Naive thymus-derived CD4-positive, alpha-beta T cell (primary cell): ENCODE measurements around the gene KDM4C. TPM values are rescaled to one million over a fixed set of nuclear protein-coding genes. Genes with fewer than 3 reads are reported as not detected.
A peak's percentile ranks its signal among the peaks of the same experiment; 100 is the strongest.

Experiments used
- ATAC-seq: fragments of 150-1000 bp; cut with Tn5 transposase; 2 replicates; pipeline ENCODE4 v1.10.0; 2021; ENCODE audit warnings: mild to moderate bottlenecking, moderate library complexity
- CTCF ChIA-PET: fragments of 350-600 bp; sonication (Branson Sonifier 250); formaldehyde crosslinking; loops from one replicate; lab custom pipeline; 2021; ENCODE audit warnings: antibody characterized with exemption; lab: Charles Lee
- POLR2A ChIA-PET: fragments of 350-600 bp; sonication (Branson Sonifier 250); formaldehyde crosslinking; loops from one replicate; lab custom pipeline; 2021; ENCODE audit warnings: antibody characterized with exemption, inconsistent platforms; lab: Charles Lee
- DNase-seq, 9 donors: peaks; one replicate each; pipeline versions ENCODE4 v3.0.0 to v3.0.0-alpha.2; 2020 to 2022; ENCODE audit warnings: mixed read lengths in 1 of 9
- H3K27ac ChIP-seq: one replicate; pipeline ENCODE4 v1.7.0; 2013; ENCODE audit warnings: mild to moderate bottlenecking, low read depth, low read length, moderate library complexity
- H3K27me3 ChIP-seq, 2 donors: one replicate each; pipeline ENCODE4 v1.7.0; 2013; ENCODE audit warnings: low read length in 2 of 2, mild to moderate bottlenecking in 2 of 2, moderate library complexity in 2 of 2; ENCODE audit not compliant: control insufficient read depth in 2 of 2, insufficient read depth in 2 of 2
- H3K36me3 ChIP-seq, 3 experiments: 1 replicate in 2 of 3; 2 replicates in 1 of 3; pipeline ENCODE4 v1.7.0; 2013; ENCODE audit warnings: low read length in 3 of 3, mild to moderate bottlenecking in 3 of 3, moderate library complexity in 1 of 3; ENCODE audit not compliant: insufficient read depth in 3 of 3, control insufficient read depth in 2 of 3
- H3K4me1 ChIP-seq, 2 donors: one replicate each; pipeline ENCODE4 v1.7.0; 2013; ENCODE audit warnings: low read length in 2 of 2, mild to moderate bottlenecking in 2 of 2, moderate library complexity in 1 of 2; ENCODE audit not compliant: control insufficient read depth in 2 of 2, insufficient read depth in 2 of 2
- H3K4me3 ChIP-seq: 2 replicates; pipeline ENCODE4 v1.7.0; 2013; ENCODE audit warnings: mild to moderate bottlenecking, low read length
- H3K9me3 ChIP-seq, 3 experiments: 1 replicate in 2 of 3; 2 replicates in 1 of 3; pipeline ENCODE4 v1.7.0; 2013; ENCODE audit warnings: low read length in 3 of 3; ENCODE audit not compliant: control insufficient read depth in 2 of 3
- H3K27ac Mint-ChIP-seq, 9 donors: one replicate each; pipeline ENCODE4 v1.8.0; 2020 to 2022; ENCODE audit warnings: mixed read lengths in 9 of 9, mild to moderate bottlenecking in 8 of 9, moderate library complexity in 5 of 9, inconsistent platforms in 2 of 9
- H3K27me3 Mint-ChIP-seq, 5 donors: one replicate each; pipeline ENCODE4 v1.8.0; 2021 to 2022; ENCODE audit warnings: mixed read lengths in 5 of 5, mild to moderate bottlenecking in 1 of 5
- H3K36me3 Mint-ChIP-seq, 5 donors: one replicate each; pipeline ENCODE4 v1.8.0; 2020 to 2022; ENCODE audit warnings: mixed read lengths in 5 of 5, mild to moderate bottlenecking in 3 of 5, inconsistent platforms in 1 of 5
- H3K4me1 Mint-ChIP-seq, 7 donors: one replicate each; pipeline ENCODE4 v1.8.0; 2020 to 2022; ENCODE audit warnings: mixed read lengths in 7 of 7, mild to moderate bottlenecking in 3 of 7, inconsistent platforms in 1 of 7
- H3K4me3 Mint-ChIP-seq, 10 donors: one replicate each; pipeline ENCODE4 v1.8.0; 2020 to 2022; ENCODE audit warnings: mild to moderate bottlenecking in 10 of 10, mixed read lengths in 10 of 10, moderate library complexity in 6 of 10, inconsistent platforms in 2 of 10
- H3K9me3 Mint-ChIP-seq, 11 donors: one replicate each; pipeline ENCODE4 v1.8.0; 2020 to 2022; ENCODE audit warnings: mixed read lengths in 11 of 11, mild to moderate bottlenecking in 4 of 11, inconsistent platforms in 1 of 11, moderate library complexity in 1 of 11
- intact Hi-C, 2 donors: fragments of 100-400 bp; cut with micrococcal nuclease; formaldehyde crosslinking; loops; one replicate each; pipeline ENCODE4 v1.15.1; 2023
- polyA plus RNA-seq, 2 donors: library from polyadenylated mRNA; unstranded; fragments of 300-500 nt; fragmentation: Illumina TruSeq; gene quantifications; one replicate each; pipeline ENCODE4 v1.2.3, GENCODE V29; 2021
- total RNA-seq, 6 experiments: library from RNA in 5 of 6; stranded (reverse) in 5 of 6; gene quantifications; 1 replicate in 5 of 6; 2 replicates in 1 of 6; pipeline ENCODE4 v1.2.3 and lab custom pipeline; 2021 to 2026

KDM4C gene
- total and polyA plus RNA-seq, 7 experiments from 2014 or later = 38.5 to 100 (median 91.3) TPM

DNA sequence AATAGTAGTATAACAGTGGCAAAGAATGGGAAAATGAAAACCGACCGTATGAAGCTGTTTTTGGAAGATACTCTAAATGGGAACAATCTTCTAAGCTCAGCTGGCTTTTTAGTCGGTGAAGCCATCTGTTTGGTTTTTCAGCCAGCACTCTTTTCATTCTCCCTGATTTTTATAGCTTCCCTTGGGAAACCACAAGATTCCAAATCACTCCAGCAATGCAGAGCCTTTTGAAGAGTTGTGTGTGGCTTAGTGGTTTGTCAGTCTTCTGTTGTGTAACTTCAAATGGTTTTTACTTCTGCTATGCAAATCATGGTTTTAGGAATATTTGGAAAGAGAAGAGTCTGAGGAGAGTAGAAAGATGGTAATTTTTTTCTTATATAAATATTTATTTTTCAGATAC lies 180.7 kb downstream of the KDM4C start:
- Histone ChIP-seq H3K27me3 (no peaks in the 10 kb centered on the region), H3K4me1 (no peaks in the 10 kb centered on the region), H3K9me3 (no peaks in the 10 kb centered on the region), H3K36me3 (peaks cover 0 to 5% (median 0%) of the 10 kb centered on the region in 3 experiments), H3K27ac (no peak overlapping the region), H3K4me3 (no peak overlapping the region)
- Mint-ChIP-seq H3K4me1 (peaks cover 9 to 58% (median 38%) of the 10 kb centered on the region in 7 donors), H3K9me3 (peaks cover 0 to 1% (median 0%) of the 10 kb centered on the region in 11 donors), H3K36me3 (peaks cover 0 to 48% (median 20%) of the 10 kb centered on the region in 5 donors), H3K27ac (no peak overlapping the region), H3K27me3 (no peaks in the 10 kb centered on the region), H3K4me3 (no peak overlapping the region)
- DNase-seq (no peak), ATAC-seq (no peak)
- ChIA-PET CTCF (no interaction called here), POLR2A (no interaction called here)
- intact Hi-C loops = no loop called here

DNA sequence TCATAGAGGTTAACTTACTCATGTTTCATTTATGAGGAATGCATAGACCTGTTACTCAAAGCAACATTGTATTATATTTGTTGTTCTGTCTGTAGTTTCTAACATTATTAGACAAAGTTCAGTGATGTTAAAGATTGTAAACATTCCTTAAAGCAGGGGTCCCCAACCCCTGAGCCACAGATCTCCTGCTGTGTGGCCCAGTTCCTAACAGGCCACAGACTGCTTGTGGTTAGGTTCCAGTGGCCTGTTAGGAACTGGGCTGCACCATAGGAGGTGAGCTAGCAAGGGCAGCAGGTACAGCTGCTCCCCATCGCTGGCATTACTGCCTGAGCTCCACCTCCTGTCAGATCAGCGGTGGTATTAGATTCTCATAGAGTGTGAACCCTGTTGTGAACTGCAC lies 181.1 kb downstream of the KDM4C start:
- Mint-ChIP-seq H3K36me3 (peaks cover 0 to 48% (median 21%) of the 10 kb centered on the region in 5 donors), H3K4me3 (no peak overlapping the region), H3K27me3 (no peaks in the 10 kb centered on the region), H3K9me3 (no peaks in the 10 kb centered on the region), H3K27ac (no peak overlapping the region), H3K4me1 (peaks cover 13 to 62% (median 42%) of the 10 kb centered on the region in 7 donors)
- no peak for DNase-seq
- H3K4me1 ChIP-seq = no peaks in the 10 kb centered on the region
- H3K9me3 ChIP-seq = no peaks in the 10 kb centered on the region
- no peak for ATAC-seq
- H3K4me3 ChIP-seq = no peak overlapping the region
- intact Hi-C loops = no loop called here
- no peaks in the 10 kb centered on the region for H3K27me3 ChIP-seq
- CTCF ChIA-PET = no interaction called here
- H3K36me3 ChIP-seq = peaks cover 0 to 5% (median 0%) of the 10 kb centered on the region in 3 experiments
- H3K27ac ChIP-seq = no peak overlapping the region
- POLR2A ChIA-PET = interaction anchor here (0.7 kb wide), 1 partner anchor 296 kb away, joined by 3 read pairs; no protein-coding TSS in a partner anchor

DNA sequence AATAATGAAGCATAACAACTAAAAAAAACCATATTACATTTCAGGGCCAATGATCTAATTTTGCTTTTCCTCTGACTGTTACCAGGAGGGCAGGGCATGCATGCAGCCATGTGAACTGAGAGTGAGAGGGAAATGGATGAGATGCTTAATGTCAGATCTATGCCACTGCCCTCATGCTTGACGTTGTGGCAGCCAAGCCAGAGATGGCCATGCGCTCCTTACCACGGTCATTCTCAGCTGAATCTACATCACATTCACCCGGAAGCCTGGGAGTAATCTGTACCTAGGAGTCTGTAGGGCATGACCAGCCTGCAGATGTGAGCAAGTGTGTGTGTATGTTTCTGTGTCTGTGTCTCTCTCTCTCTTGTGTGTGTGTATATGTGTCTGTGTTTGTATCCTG lies 183.7 kb downstream of the KDM4C start:
- no peaks in the 10 kb centered on the region for H3K4me1 ChIP-seq
- no peak for DNase-seq
- H3K9me3 ChIP-seq = no peaks in the 10 kb centered on the region
- no peaks in the 10 kb centered on the region for H3K27me3 ChIP-seq
- intact Hi-C loops = no loop called here
- Mint-ChIP-seq H3K4me1 (peaks cover 21 to 73% (median 55%) of the 10 kb centered on the region in 7 donors), H3K9me3 (peaks cover 0 to 2% (median 0%) of the 10 kb centered on the region in 11 donors), H3K36me3 (peaks cover 3 to 50% (median 22%) of the 10 kb centered on the region in 5 donors), H3K27ac (peak overlapping the region in 4 of 9 donors; percentile 12 to 46 (median 25)), H3K27me3 (no peaks in the 10 kb centered on the region), H3K4me3 (no peak overlapping the region)
- H3K27ac ChIP-seq = no peak overlapping the region
- ChIA-PET POLR2A (no interaction called here), CTCF (no interaction called here)
- peaks cover 0 to 5% (median 0%) of the 10 kb centered on the region in 3 experiments for H3K36me3 ChIP-seq
- no peak overlapping the region for H3K4me3 ChIP-seq
- no peak for ATAC-seq

DNA sequence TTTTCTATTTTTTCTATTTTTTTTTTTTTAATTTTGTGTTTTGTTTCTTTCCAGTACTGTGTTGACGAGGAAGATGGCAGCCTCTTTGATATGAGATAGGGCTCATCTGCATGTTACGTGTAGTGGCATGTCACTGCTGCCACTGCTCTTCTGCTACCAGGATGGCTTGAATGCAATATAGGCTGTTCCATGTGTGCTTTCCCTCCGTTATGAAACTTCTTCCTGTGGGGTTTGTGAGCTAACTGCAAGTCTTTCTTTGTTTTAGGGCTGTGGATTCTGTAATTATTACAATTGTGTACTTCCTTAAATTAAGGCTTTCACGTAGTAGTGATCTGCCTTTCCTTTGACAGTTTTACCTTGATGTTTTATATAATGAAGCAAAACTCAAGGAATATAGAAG lies 184.6 kb downstream of the KDM4C start:
- H3K27me3 Mint-ChIP-seq = no peaks in the 10 kb centered on the region
- DNase-seq = no peak
- ChIA-PET CTCF (no interaction called here), POLR2A (no interaction called here)
- Histone ChIP-seq H3K9me3 (no peaks in the 10 kb centered on the region), H3K4me1 (no peaks in the 10 kb centered on the region), H3K36me3 (peaks cover 0 to 5% (median 0%) of the 10 kb centered on the region in 3 experiments), H3K27ac (no peak overlapping the region), H3K4me3 (no peak overlapping the region), H3K27me3 (no peaks in the 10 kb centered on the region)
- H3K36me3 Mint-ChIP-seq = peaks cover 3 to 50% (median 23%) of the 10 kb centered on the region in 5 donors
- no peak overlapping the region for H3K4me3 Mint-ChIP-seq
- H3K27ac Mint-ChIP-seq = peak overlapping the region in 1 of 9 donors; percentile 12
- intact Hi-C loops = no loop called here
- ATAC-seq = peak; percentile 27
- H3K4me1 Mint-ChIP-seq = peaks cover 21 to 70% (median 52%) of the 10 kb centered on the region in 7 donors
- H3K9me3 Mint-ChIP-seq = peaks cover 0 to 2% (median 0%) of the 10 kb centered on the region in 11 donors

DNA sequence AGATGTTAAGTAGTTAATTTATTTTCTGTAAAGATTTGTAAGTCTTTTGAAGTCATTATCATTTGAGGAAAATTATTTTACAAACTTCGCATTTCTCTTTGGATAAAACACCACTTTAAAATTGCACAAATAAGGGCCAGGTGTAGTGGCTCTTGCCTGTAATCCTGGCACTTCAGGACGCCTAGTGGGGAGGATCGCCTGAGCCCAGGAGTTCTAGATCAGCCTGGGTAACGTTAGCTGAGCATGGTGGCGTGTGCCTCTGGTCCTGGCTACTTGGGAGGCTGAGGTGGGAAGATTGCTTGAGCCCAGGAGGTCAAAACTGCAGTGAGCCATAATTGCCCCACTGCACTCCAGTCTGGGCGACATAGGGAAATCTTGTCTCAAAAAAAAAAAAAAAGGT lies 185.5 kb downstream of the KDM4C start:
- no peak for ATAC-seq
- peaks cover 3 to 56% (median 32%) of the 10 kb centered on the region in 5 donors for H3K36me3 Mint-ChIP-seq
- peak overlapping the region in 2 of 9 donors; percentile 9 to 15 for H3K27ac Mint-ChIP-seq
- POLR2A ChIA-PET = no interaction called here
- H3K4me1 Mint-ChIP-seq = peaks cover 21 to 72% (median 52%) of the 10 kb centered on the region in 7 donors
- H3K9me3 Mint-ChIP-seq = peaks cover 0 to 9% (median 0%) of the 10 kb centered on the region in 11 donors
- Histone ChIP-seq H3K4me3 (no peak overlapping the region), H3K9me3 (no peaks in the 10 kb centered on the region), H3K27me3 (no peaks in the 10 kb centered on the region), H3K4me1 (no peaks in the 10 kb centered on the region), H3K27ac (no peak overlapping the region), H3K36me3 (peaks cover 0 to 5% (median 0%) of the 10 kb centered on the region in 3 experiments)
- H3K4me3 Mint-ChIP-seq = peak overlapping the region in 1 of 10 donors; percentile 8
- DNase-seq = no peak
- CTCF ChIA-PET = no interaction called here
- intact Hi-C loops = no loop called here
- no peaks in the 10 kb centered on the region for H3K27me3 Mint-ChIP-seq

DNA sequence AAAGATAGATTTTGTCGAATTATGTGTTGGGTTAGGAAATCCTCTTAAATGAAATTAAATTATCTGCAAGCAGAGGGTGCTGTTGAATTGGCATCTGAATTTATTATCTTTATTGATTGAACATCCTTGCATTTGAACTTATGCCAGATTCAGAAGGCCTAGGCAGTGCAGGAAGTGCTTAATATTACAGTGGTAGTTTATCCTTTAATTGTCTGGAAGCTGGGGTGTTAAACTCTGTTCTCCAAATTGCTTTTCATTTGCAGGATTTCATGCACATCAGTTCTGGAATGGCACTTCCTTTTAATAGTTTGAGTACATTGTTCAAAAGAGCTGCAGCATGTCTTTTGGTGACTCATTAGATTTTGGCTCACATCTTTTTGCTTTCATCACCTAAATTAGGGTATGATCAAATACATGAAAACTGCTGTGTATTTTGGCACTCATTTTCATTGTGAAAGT lies 186.3 kb downstream of the KDM4C start:
- H3K27ac ChIP-seq = no peak overlapping the region
- no peaks in the 10 kb centered on the region for H3K27me3 ChIP-seq
- H3K4me1 Mint-ChIP-seq = peaks cover 21 to 67% (median 50%) of the 10 kb centered on the region in 7 donors
- ChIA-PET POLR2A (no interaction called here), CTCF (no interaction called here)
- H3K27ac Mint-ChIP-seq = no peak overlapping the region
- peaks cover 0 to 5% (median 0%) of the 10 kb centered on the region in 3 experiments for H3K36me3 ChIP-seq
- H3K36me3 Mint-ChIP-seq = peaks cover 3 to 54% (median 34%) of the 10 kb centered on the region in 5 donors
- peak in 1 of 9 donors; percentile 5 for DNase-seq
- no peak overlapping the region for H3K4me3 ChIP-seq
- ATAC-seq = no peak
- H3K4me3 Mint-ChIP-seq = no peak overlapping the region
- H3K9me3 Mint-ChIP-seq = peaks cover 0 to 11% (median 0%) of the 10 kb centered on the region in 11 donors
- H3K4me1 ChIP-seq = no peaks in the 10 kb centered on the region
- H3K27me3 Mint-ChIP-seq = no peaks in the 10 kb centered on the region
- intact Hi-C loops = no loop called here
- H3K9me3 ChIP-seq = no peaks in the 10 kb centered on the region

DNA sequence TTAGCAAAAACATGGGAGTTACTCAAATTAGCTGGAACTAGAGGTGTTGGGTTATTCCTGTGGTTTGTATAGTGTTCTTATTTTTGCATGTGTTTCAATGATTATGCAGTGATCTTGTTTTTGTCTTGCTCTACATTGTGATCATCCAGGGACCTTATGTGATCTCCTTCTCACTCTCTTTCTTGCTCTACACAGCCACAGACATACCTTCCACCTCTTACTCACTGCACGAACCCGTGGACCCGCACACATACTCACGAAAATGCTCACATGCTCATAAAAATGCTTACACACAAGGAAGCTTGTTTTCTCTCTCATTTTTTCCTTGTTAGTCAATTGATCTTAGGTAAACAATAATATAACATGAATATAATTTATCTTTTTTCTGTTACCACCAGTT lies 187.1 kb downstream of the KDM4C start:
- H3K27ac Mint-ChIP-seq = no peak overlapping the region
- ChIA-PET CTCF (no interaction called here), POLR2A (interaction anchor here (0.5 to 0.6 kb wide), 2 partner anchors 22 to 105 kb away, joined by 3 to 5 read pairs; no protein-coding TSS in a partner anchor)
- peaks cover 3 to 57% (median 37%) of the 10 kb centered on the region in 5 donors for H3K36me3 Mint-ChIP-seq
- intact Hi-C loops = no loop called here
- Histone ChIP-seq H3K36me3 (peaks cover 0 to 5% (median 0%) of the 10 kb centered on the region in 3 experiments), H3K9me3 (no peaks in the 10 kb centered on the region), H3K4me3 (no peak overlapping the region), H3K27ac (no peak overlapping the region), H3K4me1 (no peaks in the 10 kb centered on the region), H3K27me3 (no peaks in the 10 kb centered on the region)
- no peaks in the 10 kb centered on the region for H3K27me3 Mint-ChIP-seq
- ATAC-seq = no peak
- DNase-seq = no peak
- H3K4me3 Mint-ChIP-seq = no peak overlapping the region
- peaks cover 0 to 14% (median 0%) of the 10 kb centered on the region in 11 donors for H3K9me3 Mint-ChIP-seq
- H3K4me1 Mint-ChIP-seq = peaks cover 21 to 61% (median 49%) of the 10 kb centered on the region in 7 donors
